GM23248 (cell line): ENCODE measurements around the gene CPLX1.

Experiments used
- EZH2 ChIP-seq: fragments of 200-600 bp; sonication (generic); IDR thresholded peaks from 2 replicates; pipeline ENCODE4 v1.6.1; 2018; ENCODE audit warnings: antibody characterized with exemption, mild to moderate bottlenecking; ENCODE audit not compliant: insufficient read depth, poor library complexity, severe bottlenecking
- EZH2phosphoT487 ChIP-seq: fragments of 200-600 bp; sonication (generic); IDR thresholded peaks from 2 replicates; pipeline ENCODE4 v1.6.1; 2018; ENCODE audit warnings: antibody characterized with exemption, moderate library complexity, mild to moderate bottlenecking, low read depth; ENCODE audit not compliant: insufficient read depth

GRCh38 chr4:828641-829271 is 2.8 kb upstream of the CPLX1 start:
- TF ChIP-seq EZH2phosphoT487 (no peak), EZH2 (no peak)
